T-helper 1 cell treated with Interleukin-12 subunit alpha and Interleukin-12 subunit beta and Interleukin-4 antibody, amounts not matched to agents 30 μg/mL and 1 μg/mL, for 36 hours (primary cell): Measurements from ENCODE around the gene OMA1.
"Not testable (repeated sequence)": the region's sequence is repeated elsewhere in the genome, so short reads cannot be mapped to it uniquely, and the experiment has no call there.

Experiments used
- H3K27ac Mint-ChIP-seq: one replicate; pipeline ENCODE4 v1.8.0; 2021; ENCODE audit warnings: mild to moderate bottlenecking, mixed read lengths
- H3K27me3 Mint-ChIP-seq: one replicate; pipeline ENCODE4 v1.8.0; 2021; ENCODE audit warnings: low read depth, mixed read lengths
- H3K36me3 Mint-ChIP-seq: one replicate; pipeline ENCODE4 v1.8.0; 2021; ENCODE audit warnings: low read depth, mixed read lengths
- H3K4me1 Mint-ChIP-seq: one replicate; pipeline ENCODE4 v1.8.0; 2021; ENCODE audit warnings: low read depth, mixed read lengths
- H3K4me3 Mint-ChIP-seq: one replicate; pipeline ENCODE4 v1.8.0; 2021; ENCODE audit warnings: mild to moderate bottlenecking, moderate library complexity, mixed read lengths
- H3K9me3 Mint-ChIP-seq: one replicate; pipeline ENCODE4 v1.8.0; 2021; ENCODE audit warnings: mixed read lengths

Gene OMA1

GRCh38 chr1:58566339-58566738, 19.8 kb upstream of the OMA1 start:
- no peak overlapping the region for H3K4me3 Mint-ChIP-seq
- H3K9me3 Mint-ChIP-seq = no peaks in the 10 kb centered on the region
- H3K27me3 Mint-ChIP-seq = peaks cover 88% of the 10 kb centered on the region
- no peaks in the 10 kb centered on the region for H3K36me3 Mint-ChIP-seq
- no peaks in the 10 kb centered on the region for H3K4me1 Mint-ChIP-seq
- H3K27ac Mint-ChIP-seq = no peak overlapping the region

- H3K9me3 Mint-ChIP-seq, H3K27ac Mint-ChIP-seq, H3K4me3 Mint-ChIP-seq, H3K4me1 Mint-ChIP-seq, H3K36me3 Mint-ChIP-seq: not testable (repeated sequence)
- H3K27me3 Mint-ChIP-seq = peaks cover 82% of the 10 kb centered on the region
These were observed 17.2 kb upstream of the OMA1 start for GRCh38 chr1:58563715-58564114.

- Mint-ChIP-seq H3K36me3 (no peaks in the 10 kb centered on the region), H3K4me3 (no peak overlapping the region), H3K4me1 (no peaks in the 10 kb centered on the region), H3K27me3 (peaks cover 83% of the 10 kb centered on the region), H3K9me3 (no peaks in the 10 kb centered on the region), H3K27ac (no peak overlapping the region)
These were observed 15.1 kb upstream of the OMA1 start for GRCh38 chr1:58561633-58562032.

- Mint-ChIP-seq H3K36me3 (no peaks in the 10 kb centered on the region), H3K4me3 (no peak overlapping the region), H3K4me1 (no peaks in the 10 kb centered on the region), H3K9me3 (no peaks in the 10 kb centered on the region), H3K27me3 (peaks cover 57% of the 10 kb centered on the region), H3K27ac (no peak overlapping the region)
These were observed 8.9 kb upstream of the OMA1 start for GRCh38 chr1:58555393-58555792.

GRCh38 chr1:58551186-58552140, 4.9 kb upstream of the OMA1 start:
- Mint-ChIP-seq H3K36me3 (no peaks in the 10 kb centered on the region), H3K9me3 (no peaks in the 10 kb centered on the region), H3K4me1 (peaks cover 5% of the 10 kb centered on the region), H3K4me3 (no peak overlapping the region), H3K27ac (no peak overlapping the region), H3K27me3 (peaks cover 46% of the 10 kb centered on the region)

- not testable (repeated sequence) for H3K36me3 Mint-ChIP-seq, H3K4me3 Mint-ChIP-seq, H3K27ac Mint-ChIP-seq, H3K9me3 Mint-ChIP-seq
- Mint-ChIP-seq H3K27me3 (peaks cover 29% of the 10 kb centered on the region), H3K4me1 (peaks cover 17% of the 10 kb centered on the region)
These were observed 2.8 kb upstream of the OMA1 start for GRCh38 chr1:58549291-58549690.

- Mint-ChIP-seq H3K27ac (no peak overlapping the region), H3K27me3 (peaks cover 28% of the 10 kb centered on the region), H3K4me3 (no peak overlapping the region), H3K36me3 (no peaks in the 10 kb centered on the region), H3K4me1 (peaks cover 18% of the 10 kb centered on the region), H3K9me3 (no peaks in the 10 kb centered on the region)
These were observed 1.8 kb upstream of the OMA1 start for GRCh38 chr1:58548371-58548770.

- H3K27ac Mint-ChIP-seq = peak overlapping the region; percentile 88
- peaks cover 20% of the 10 kb centered on the region for H3K27me3 Mint-ChIP-seq
- H3K4me3 Mint-ChIP-seq = peak overlapping the region; percentile 88
- H3K4me1 Mint-ChIP-seq = peaks cover 19% of the 10 kb centered on the region
- no peaks in the 10 kb centered on the region for H3K36me3 Mint-ChIP-seq
- H3K9me3 Mint-ChIP-seq = no peaks in the 10 kb centered on the region
These were observed 671 bp downstream of the OMA1 start for GRCh38 chr1:58545591-58546519.

GRCh38 chr1:58543260-58543659, 3.3 kb downstream of the OMA1 start:
- H3K36me3 Mint-ChIP-seq = no peaks in the 10 kb centered on the region
- H3K9me3 Mint-ChIP-seq = no peaks in the 10 kb centered on the region
- H3K4me1 Mint-ChIP-seq = peaks cover 19% of the 10 kb centered on the region
- H3K27me3 Mint-ChIP-seq = no peaks in the 10 kb centered on the region
- no peak overlapping the region for H3K27ac Mint-ChIP-seq
- no peak overlapping the region for H3K4me3 Mint-ChIP-seq

GRCh38 chr1:58539553-58539952, 7.0 kb downstream of the OMA1 start:
- Mint-ChIP-seq H3K36me3 (peaks cover 1% of the 10 kb centered on the region), H3K27me3 (no peaks in the 10 kb centered on the region), H3K9me3 (no peaks in the 10 kb centered on the region), H3K4me3 (no peak overlapping the region), H3K4me1 (peaks cover 2% of the 10 kb centered on the region), H3K27ac (no peak overlapping the region)

- H3K9me3 Mint-ChIP-seq = no peaks in the 10 kb centered on the region
- peaks cover 3% of the 10 kb centered on the region for H3K36me3 Mint-ChIP-seq
- peaks cover 2% of the 10 kb centered on the region for H3K4me1 Mint-ChIP-seq
- no peak overlapping the region for H3K4me3 Mint-ChIP-seq
- H3K27me3 Mint-ChIP-seq = no peaks in the 10 kb centered on the region
- no peak overlapping the region for H3K27ac Mint-ChIP-seq
These were observed 7.7 kb downstream of the OMA1 start for GRCh38 chr1:58538821-58539220.

GRCh38 chr1:58531842-58532241, 14.7 kb downstream of the OMA1 start:
- not testable (repeated sequence) for H3K27ac Mint-ChIP-seq

GRCh38 chr1:58529284-58529683, 17.2 kb downstream of the OMA1 start:
- H3K4me3 Mint-ChIP-seq = no peak overlapping the region
- H3K27ac Mint-ChIP-seq = no peak overlapping the region
- H3K36me3 Mint-ChIP-seq = peaks cover 18% of the 10 kb centered on the region
- H3K27me3 Mint-ChIP-seq = no peaks in the 10 kb centered on the region
- no peaks in the 10 kb centered on the region for H3K9me3 Mint-ChIP-seq
- peaks cover 8% of the 10 kb centered on the region for H3K4me1 Mint-ChIP-seq

More at GRCh38 chr1:58531842-58532241, 14.7 kb downstream of the OMA1 start:
- H3K4me3 Mint-ChIP-seq, H3K4me1 Mint-ChIP-seq, H3K27me3 Mint-ChIP-seq, H3K9me3 Mint-ChIP-seq: not testable (repeated sequence)
- peaks cover 10% of the 10 kb centered on the region for H3K36me3 Mint-ChIP-seq

GRCh38 chr1:58528518-58528917, 18.0 kb downstream of the OMA1 start:
- H3K4me3 Mint-ChIP-seq = no peak overlapping the region
- no peaks in the 10 kb centered on the region for H3K27me3 Mint-ChIP-seq
- peaks cover 12% of the 10 kb centered on the region for H3K4me1 Mint-ChIP-seq
- no peaks in the 10 kb centered on the region for H3K9me3 Mint-ChIP-seq
- H3K36me3 Mint-ChIP-seq = peaks cover 18% of the 10 kb centered on the region
- no peak overlapping the region for H3K27ac Mint-ChIP-seq
